Common myeloid progenitor, CD34-positive (primary cell): ENCODE measurements around the gene APEX1. TPM values are rescaled to one million over a fixed set of nuclear protein-coding genes. Genes with fewer than 3 reads are reported as not detected.

ENCODE experiments used
- CTCF ChIA-PET: fragments of 350-600 bp; sonication (Branson Sonifier 250); formaldehyde crosslinking; loops from one replicate; lab custom pipeline; 2021; ENCODE audit warnings: antibody characterized with exemption; lab: Charles Lee
- POLR2A ChIA-PET: fragments of 350-600 bp; sonication (Branson Sonifier 250); formaldehyde crosslinking; loops from one replicate; lab custom pipeline; 2021; ENCODE audit warnings: antibody characterized with exemption; lab: Charles Lee
- DNase-seq, 3 donors: peaks; one replicate each; pipeline versions ENCODE4 v3.0.0 to v3.0.0-alpha.2; 2013
- H3K27ac ChIP-seq, 2 experiments: 1 replicate in 1 of 2; 2 replicates in 1 of 2; pipeline ENCODE4 v1.7.0; 2013; ENCODE audit warnings: inconsistent platforms in 2 of 2, low read length in 2 of 2, mild to moderate bottlenecking in 2 of 2, low read depth in 1 of 2, moderate library complexity in 1 of 2; ENCODE audit not compliant: severe bottlenecking in 2 of 2, insufficient read depth in 1 of 2, poor library complexity in 1 of 2
- H3K27me3 ChIP-seq, 5 experiments: replicated peaks in 2 of 5; 1 replicate in 3 of 5; 2 replicates in 2 of 5; pipeline versions ENCODE4 v1.6.1 to v1.7.0; 2013; ENCODE audit warnings: low read length in 4 of 5, mild to moderate bottlenecking in 2 of 5, moderate library complexity in 2 of 5, inconsistent platforms in 1 of 5; ENCODE audit not compliant: insufficient read depth in 5 of 5, control insufficient read depth in 4 of 5
- H3K36me3 ChIP-seq, 4 experiments: 1 replicate in 2 of 4; 2 replicates in 2 of 4; pipeline versions ENCODE4 v1.6.1 to v1.7.0; 2013; ENCODE audit warnings: low read length in 3 of 4, control low read depth in 1 of 4, mild to moderate bottlenecking in 1 of 4; ENCODE audit not compliant: control insufficient read depth in 4 of 4, insufficient read depth in 4 of 4
- H3K4me1 ChIP-seq, 4 experiments: 1 replicate in 3 of 4; 2 replicates in 1 of 4; pipeline versions ENCODE4 v1.6.1 to v1.7.1; 2013; ENCODE audit warnings: low read length in 3 of 4, mild to moderate bottlenecking in 3 of 4, control low read depth in 1 of 4, inconsistent platforms in 1 of 4, moderate library complexity in 1 of 4; ENCODE audit not compliant: control insufficient read depth in 4 of 4, insufficient read depth in 4 of 4; ENCODE audit errors: control extremely low read depth in 1 of 4
- H3K4me3 ChIP-seq, 7 experiments: 1 replicate in 4 of 7; 2 replicates in 3 of 7; pipeline versions ENCODE4 v1.5.1 to v1.7.0; 2013; ENCODE audit warnings: mild to moderate bottlenecking in 7 of 7, low read length in 6 of 7, moderate library complexity in 6 of 7, inconsistent platforms in 2 of 7, low read depth in 2 of 7, control low read depth in 1 of 7; ENCODE audit not compliant: insufficient read depth in 4 of 7, control insufficient read depth in 1 of 7; ENCODE audit errors: extremely low read depth in 1 of 7
- H3K9me3 ChIP-seq, 5 experiments: 1 replicate in 4 of 5; 2 replicates in 1 of 5; pipeline versions ENCODE4 v1.6.1 to v1.7.1; 2013; ENCODE audit warnings: low read length in 4 of 5, mild to moderate bottlenecking in 2 of 5, inconsistent platforms in 1 of 5, low read depth in 1 of 5, moderate library complexity in 1 of 5; ENCODE audit not compliant: control insufficient read depth in 4 of 5, insufficient read depth in 2 of 5; ENCODE audit errors: control extremely low read depth in 1 of 5
- WGBS: methylation state at CpG from one replicate; pipeline ENCODE4 v1.1.5; 2013; ENCODE audit not compliant: insufficient coverage; 5-methylcytosine and 5-hydroxymethylcytosine counted together
- polyA plus RNA-seq: library from polyadenylated mRNA; unstranded; fragments of 120-200 nt; gene quantifications from one replicate; pipeline ENCODE4 v1.2.1, GENCODE V29; 2013

The APEX1 gene
- polyA plus RNA-seq, result 418 TPM

GRCh38 chr14:20454516-20455354 is at the start of gene APEX1, which contains the start of gene OSGEP:
TSS of gene APEX1 (plus strand) at chr14:20455226. CDS start at chr14:20455646, 420 bp downstream.
TSS of gene OSGEP (minus strand) at chr14:20454812. CDS start at chr14:20454683, 129 bp downstream.
- Histone ChIP-seq H3K36me3 (peaks cover 7 to 63% (median 41%) of the 10 kb centered on the region in 4 experiments), H3K4me3 (peak within 1 kb of the TSS; percentile 89 to 98 (median 93)), H3K9me3 (no peaks in the 10 kb centered on the region), H3K4me1 (peaks cover 7 to 49% (median 28%) of the 10 kb centered on the region in 4 experiments), H3K27me3 (no peaks in the 10 kb centered on the region), H3K27ac (peak within 1 kb of the TSS; percentile 98 to 99)
- POLR2A ChIA-PET, result interaction anchor here (1.0 to 2.1 kb wide), 5 partner anchors 15 to 155 kb away, joined by 3 to 15 read pairs (median 6); partner anchors contain the start of genes PARP2 and PNP
- CTCF ChIA-PET, result interaction anchor here (0.7 to 5.9 kb wide), 12 partner anchors 9 to 159 kb away, joined by 3 to 34 read pairs (median 3); partner anchors contain the start of gene TEP1
- 0% methylated on average over 44 of the region's 56 CpGs for WGBS
- peak; percentile 99 to 100 (median 100) for DNase-seq

- Histone ChIP-seq H3K36me3 (peaks cover 22 to 40% (median 32%) of the 10 kb centered on the region in 4 experiments), H3K27me3 (no peaks in the 10 kb centered on the region), H3K27ac (no peak overlapping the region), H3K9me3 (no peaks in the 10 kb centered on the region), H3K4me1 (peaks cover 8 to 19% (median 10%) of the 10 kb centered on the region in 4 experiments), H3K4me3 (no peak overlapping the region)
- 96% methylated on average over 2 of the region's 2 CpGs for WGBS
- no peak for DNase-seq
- ChIA-PET CTCF (interaction anchor here (0.7 to 1.7 kb wide), 2 partner anchors 200 to 890 kb away, joined by 3 to 5 read pairs; no protein-coding TSS in a partner anchor), POLR2A (interaction anchor here (0.6 kb wide), 1 partner anchor 8 kb away, joined by 3 read pairs; no protein-coding TSS in a partner anchor)
Observed at GRCh38 chr14:20409226-20409625, 45.8 kb upstream of the APEX1 start.

GRCh38 chr14:20412411-20412810 is 42.6 kb upstream of the APEX1 start:
- POLR2A ChIA-PET, result interaction anchor here (0.6 to 1.2 kb wide), 3 partner anchors 24 to 70 kb away, joined by 3 to 4 read pairs (median 3); partner anchors contain the start of gene PIP4P1
- 7% methylated on average over 3 of the region's 7 CpGs for WGBS
- Histone ChIP-seq H3K4me3 (peak overlapping the region; percentile 80 to 97 (median 92)), H3K27ac (peak overlapping the region in 1 of 2 experiments; percentile 82), H3K4me1 (peaks cover 11 to 30% (median 24%) of the 10 kb centered on the region in 4 experiments), H3K36me3 (peaks cover 7 to 12% (median 10%) of the 10 kb centered on the region in 4 experiments), H3K9me3 (no peaks in the 10 kb centered on the region), H3K27me3 (no peaks in the 10 kb centered on the region)
- CTCF ChIA-PET, result interaction anchor here (1.1 to 3.8 kb wide), 4 partner anchors 8 to 196 kb away, joined by 3 to 34 read pairs (median 20); partner anchors contain the start of genes APEX1 and OSGEP
- peak; percentile 26 to 67 (median 56) for DNase-seq

GRCh38 chr14:20412876-20413743 is 41.9 kb upstream of the APEX1 start, which contains the start of gene TEP1:
TSS of gene TEP1 (minus strand) at chr14:20413501. CDS start at chr14:20408439, 5,062 bp downstream.
- POLR2A ChIA-PET, result interaction anchor here (0.6 to 1.2 kb wide), 4 partner anchors 24 to 70 kb away, joined by 3 to 7 read pairs (median 4); partner anchors contain the start of genes PIP4P1 and PNP
- Histone ChIP-seq H3K27ac (peak within 1 kb of the TSS; percentile 46 to 82), H3K27me3 (no peaks in the 10 kb centered on the region), H3K4me1 (peaks cover 11 to 33% (median 24%) of the 10 kb centered on the region in 4 experiments), H3K9me3 (no peaks in the 10 kb centered on the region), H3K4me3 (peak within 1 kb of the TSS; percentile 80 to 97 (median 92)), H3K36me3 (peaks cover 1 to 5% (median 3%) of the 10 kb centered on the region in 4 experiments)
- WGBS, result under 1% methylated on average over 38 of the region's 43 CpGs
- peak; percentile 55 to 71 (median 58) for DNase-seq
- CTCF ChIA-PET, result interaction anchor here (1.1 to 3.8 kb wide), 9 partner anchors 9 to 195 kb away, joined by 3 to 34 read pairs (median 7); partner anchors contain the start of genes APEX1 and OSGEP

GRCh38 chr14:20413744-20414082 is 41.3 kb upstream of the APEX1 start:
- peak overlapping the region; percentile 46 to 82 for H3K27ac ChIP-seq
- peaks cover 11 to 33% (median 24%) of the 10 kb centered on the region in 4 experiments for H3K4me1 ChIP-seq
- ChIA-PET CTCF (interaction anchor here (0.9 to 3.8 kb wide), 15 partner anchors 10 to 195 kb away, joined by 3 to 34 read pairs (median 13); partner anchors contain the start of genes APEX1, OSGEP, PARP2 and PIP4P1), POLR2A (interaction anchor here (1.1 to 1.2 kb wide), 3 partner anchors 48 to 71 kb away, joined by 3 to 7 read pairs (median 4); partner anchors contain the start of genes PIP4P1 and PNP)
- DNase-seq, result peak in 1 of 3 donors; percentile 28
- no peaks in the 10 kb centered on the region for H3K36me3 ChIP-seq
- H3K4me3 ChIP-seq, result peak overlapping the region in 6 of 7 experiments; percentile 80 to 97 (median 93)
- no peaks in the 10 kb centered on the region for H3K9me3 ChIP-seq
- 0% methylated on average over 9 of the region's 9 CpGs for WGBS
- H3K27me3 ChIP-seq, result no peaks in the 10 kb centered on the region
